Astrocyte (in vitro differentiated cells and primary cell): ENCODE measurements around the gene HSPB2. TPM values are rescaled to one million over a fixed set of nuclear protein-coding genes. Genes with fewer than 3 reads are reported as not detected.

Experiments
- DNase-seq: peaks from one replicate; pipeline ENCODE4 v3.0.0-alpha.2; 2010; ENCODE audit warnings: low read depth
- FAIRE-seq: peaks from 2 replicates; lab custom pipeline; 2011; peaks lifted over from hg19 to GRCh38; lab: Jason Lieb, UNC
- H2AFZ ChIP-seq: 2 replicates; pipeline ENCODE4 v1.6.0; 2012; ENCODE audit warnings: low read depth, low read length, inconsistent platforms
- H3K27ac ChIP-seq: 2 replicates; pipeline ENCODE4 v1.5.1; 2011; ENCODE audit warnings: low read depth, low read length, inconsistent platforms
- H3K27me3 ChIP-seq: 2 replicates; pipeline ENCODE4 v1.6.0; 2011; ENCODE audit warnings: low read length, inconsistent platforms; ENCODE audit not compliant: insufficient read depth
- H3K36me3 ChIP-seq: 2 replicates; pipeline ENCODE4 v1.5.1; 2011; ENCODE audit warnings: low read length, inconsistent platforms; ENCODE audit not compliant: insufficient read depth
- H3K4me1 ChIP-seq: 2 replicates; pipeline ENCODE4 v1.5.1; 2011; ENCODE audit warnings: low read length, inconsistent platforms; ENCODE audit not compliant: insufficient read depth
- H3K4me2 ChIP-seq: 2 replicates; pipeline ENCODE4 v1.6.0; 2012; ENCODE audit warnings: low read length, inconsistent platforms
- H3K4me3 ChIP-seq: 2 replicates; pipeline ENCODE4 v1.5.1; 2011; ENCODE audit warnings: low read depth, mild to moderate bottlenecking, low read length, inconsistent platforms; ENCODE audit not compliant: insufficient read depth
- H3K79me2 ChIP-seq: 2 replicates; pipeline ENCODE4 v1.6.0; 2012; ENCODE audit warnings: mild to moderate bottlenecking, low read length, inconsistent platforms; ENCODE audit not compliant: insufficient read depth
- H3K9ac ChIP-seq: 2 replicates; pipeline ENCODE4 v1.6.0; 2012; ENCODE audit warnings: mild to moderate bottlenecking, low read length, inconsistent platforms
- H3K9me3 ChIP-seq: 2 replicates; pipeline ENCODE4 v1.5.1; 2012; ENCODE audit warnings: low read depth, mild to moderate bottlenecking, low read length, inconsistent platforms; ENCODE audit not compliant: insufficient read depth
- H4K20me1 ChIP-seq: 2 replicates; pipeline ENCODE4 v1.6.0; 2012; ENCODE audit warnings: low read length, inconsistent platforms; ENCODE audit not compliant: insufficient read depth
- H3K27ac Mint-ChIP-seq: one replicate; pipeline ENCODE4 v1.8.0; 2021; ENCODE audit warnings: mild to moderate bottlenecking, mixed read lengths; ENCODE audit not compliant: unreplicated experiment
- H3K27me3 Mint-ChIP-seq: one replicate; pipeline ENCODE4 v1.8.0; 2021; ENCODE audit warnings: low read depth, mixed read lengths; ENCODE audit not compliant: unreplicated experiment
- H3K36me3 Mint-ChIP-seq: one replicate; pipeline ENCODE4 v1.8.0; 2021; ENCODE audit warnings: low read depth, mixed read lengths; ENCODE audit not compliant: unreplicated experiment
- H3K4me1 Mint-ChIP-seq: one replicate; pipeline ENCODE4 v1.8.0; 2021; ENCODE audit warnings: low read depth, mixed read lengths; ENCODE audit not compliant: unreplicated experiment
- H3K4me3 Mint-ChIP-seq: one replicate; pipeline ENCODE4 v1.8.0; 2021; ENCODE audit warnings: mild to moderate bottlenecking, moderate library complexity, mixed read lengths; ENCODE audit not compliant: unreplicated experiment
- H3K9me3 Mint-ChIP-seq: one replicate; pipeline ENCODE4 v1.8.0; 2021; ENCODE audit warnings: mild to moderate bottlenecking, mixed read lengths; ENCODE audit not compliant: unreplicated experiment
- EZH2 ChIP-seq: IDR thresholded peaks from 2 replicates; pipeline ENCODE4 v1.6.1; 2012; ENCODE audit warnings: mild to moderate bottlenecking, low read length, inconsistent platforms; ENCODE audit not compliant: insufficient read depth
- total RNA-seq: library from RNA; stranded (reverse); gene quantifications from 2 replicates; pipeline ENCODE4 v1.2.1, GENCODE V29; 2021
- TF ChIP-seq, protein P1 (sequence below): IDR thresholded peaks from 2 replicates; pipeline ENCODE4 v1.5.1; 2011; ENCODE audit warnings: low read depth, mild to moderate bottlenecking, inconsistent platforms, low read length, moderate library complexity; ENCODE audit not compliant: insufficient read depth

The HSPB2 gene
- total RNA-seq, 1 donor from 2014 or later: not detected

DNA sequence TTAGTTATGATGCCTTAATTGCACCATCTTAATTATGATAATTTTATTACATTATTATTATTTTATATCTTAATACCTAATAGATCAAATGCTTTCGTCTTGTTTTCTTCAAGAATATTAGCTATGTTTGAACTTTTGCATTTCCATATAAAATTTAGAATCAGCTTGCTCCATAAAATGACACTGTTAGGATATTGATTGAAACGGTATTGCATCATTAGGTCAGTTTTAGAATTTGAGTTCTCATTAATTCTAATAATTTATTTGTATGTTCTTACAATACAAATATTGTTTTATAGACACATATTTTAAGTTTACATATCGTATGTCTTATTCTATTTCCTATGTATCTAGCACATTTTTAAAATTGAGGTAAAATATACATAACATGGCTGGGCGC, 26.5 kb upstream of the HSPB2 start:
- Histone ChIP-seq H3K9ac (no peak overlapping the region), H2AFZ (no peak overlapping the region), H3K36me3 (no peaks in the 10 kb centered on the region), H3K27ac (no peak overlapping the region), H3K79me2 (no peaks in the 10 kb centered on the region), H3K4me3 (no peak overlapping the region), H3K4me1 (no peaks in the 10 kb centered on the region), H3K27me3 (no peaks in the 10 kb centered on the region), H3K4me2 (no peak overlapping the region), H3K9me3 (no peaks in the 10 kb centered on the region), H4K20me1 (no peaks in the 10 kb centered on the region)
- FAIRE-seq (no peak), DNase-seq (no peak)
- Mint-ChIP-seq H3K36me3 (no peaks in the 10 kb centered on the region), H3K27me3 (no peaks in the 10 kb centered on the region), H3K4me1 (no peaks in the 10 kb centered on the region), H3K9me3 (no peaks in the 10 kb centered on the region), H3K4me3 (no peak overlapping the region), H3K27ac (no peak overlapping the region)
- TF ChIP-seq EZH2: no peak
- TF ChIP-seq, protein P1, sequence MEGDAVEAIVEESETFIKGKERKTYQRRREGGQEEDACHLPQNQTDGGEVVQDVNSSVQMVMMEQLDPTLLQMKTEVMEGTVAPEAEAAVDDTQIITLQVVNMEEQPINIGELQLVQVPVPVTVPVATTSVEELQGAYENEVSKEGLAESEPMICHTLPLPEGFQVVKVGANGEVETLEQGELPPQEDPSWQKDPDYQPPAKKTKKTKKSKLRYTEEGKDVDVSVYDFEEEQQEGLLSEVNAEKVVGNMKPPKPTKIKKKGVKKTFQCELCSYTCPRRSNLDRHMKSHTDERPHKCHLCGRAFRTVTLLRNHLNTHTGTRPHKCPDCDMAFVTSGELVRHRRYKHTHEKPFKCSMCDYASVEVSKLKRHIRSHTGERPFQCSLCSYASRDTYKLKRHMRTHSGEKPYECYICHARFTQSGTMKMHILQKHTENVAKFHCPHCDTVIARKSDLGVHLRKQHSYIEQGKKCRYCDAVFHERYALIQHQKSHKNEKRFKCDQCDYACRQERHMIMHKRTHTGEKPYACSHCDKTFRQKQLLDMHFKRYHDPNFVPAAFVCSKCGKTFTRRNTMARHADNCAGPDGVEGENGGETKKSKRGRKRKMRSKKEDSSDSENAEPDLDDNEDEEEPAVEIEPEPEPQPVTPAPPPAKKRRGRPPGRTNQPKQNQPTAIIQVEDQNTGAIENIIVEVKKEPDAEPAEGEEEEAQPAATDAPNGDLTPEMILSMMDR: no peak

DNA sequence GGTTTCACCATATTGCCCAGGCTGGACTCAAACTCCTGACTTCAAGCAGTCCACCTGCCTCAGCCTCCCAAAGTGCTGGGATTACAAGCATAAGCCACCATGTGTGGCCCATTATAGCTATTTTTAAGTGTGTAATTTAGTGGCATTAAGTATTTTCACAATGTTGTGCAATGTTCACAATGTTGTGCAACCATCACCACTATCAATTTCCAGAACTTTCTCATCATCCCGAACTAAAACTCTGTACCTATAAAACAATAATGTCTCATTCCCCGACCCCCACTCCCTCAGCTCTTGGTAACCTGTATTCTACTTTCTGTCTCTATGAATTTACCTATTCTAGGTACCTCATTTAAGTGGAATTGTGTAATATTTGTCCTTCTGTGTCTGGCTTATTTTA, 25.7 kb upstream of the HSPB2 start:
- FAIRE-seq: no peak

DNA sequence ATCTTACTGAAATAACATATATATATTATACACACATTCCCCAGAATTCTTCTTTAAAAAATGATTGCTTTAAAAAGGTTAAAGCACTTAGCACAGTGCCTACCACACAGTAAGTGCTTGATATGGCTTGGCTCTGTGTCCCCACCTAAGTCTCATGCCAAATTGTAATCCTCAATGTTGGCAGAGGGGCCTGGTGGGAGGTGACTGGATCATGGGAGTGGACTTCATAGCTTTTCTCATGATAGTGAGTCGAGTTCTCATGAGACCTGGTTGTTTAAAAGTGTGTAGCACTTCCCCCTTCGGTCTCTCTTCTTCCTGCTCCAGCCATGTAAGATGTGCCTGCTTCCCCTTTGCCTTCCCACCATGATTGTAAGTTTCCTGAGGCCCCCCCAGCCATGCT, 7.1 kb upstream of the HSPB2 start:
- H3K4me1 Mint-ChIP-seq: no peaks in the 10 kb centered on the region
- TF ChIP-seq, protein P1: no peak
- TF ChIP-seq EZH2: no peak
- Histone ChIP-seq H3K27me3 (peaks cover 5% of the 10 kb centered on the region), H3K79me2 (no peaks in the 10 kb centered on the region), H3K4me3 (no peak overlapping the region), H3K36me3 (no peaks in the 10 kb centered on the region), H3K4me1 (no peaks in the 10 kb centered on the region), H3K9me3 (no peaks in the 10 kb centered on the region), H3K9ac (no peak overlapping the region), H2AFZ (no peak overlapping the region), H3K4me2 (no peak overlapping the region), H4K20me1 (no peaks in the 10 kb centered on the region), H3K27ac (no peak overlapping the region)
- FAIRE-seq (no peak), DNase-seq (no peak)
- no peak overlapping the region for H3K27ac Mint-ChIP-seq
- H3K36me3 Mint-ChIP-seq: no peaks in the 10 kb centered on the region
- H3K27me3 Mint-ChIP-seq: no peaks in the 10 kb centered on the region
- no peaks in the 10 kb centered on the region for H3K9me3 Mint-ChIP-seq
- H3K4me3 Mint-ChIP-seq: no peak overlapping the region

More for the DNA sequence above, 25.7 kb upstream of the HSPB2 start:
- Mint-ChIP-seq H3K27me3 (no peaks in the 10 kb centered on the region), H3K36me3 (no peaks in the 10 kb centered on the region), H3K27ac (no peak overlapping the region), H3K9me3 (no peaks in the 10 kb centered on the region), H3K4me1 (no peaks in the 10 kb centered on the region), H3K4me3 (no peak overlapping the region)
- Histone ChIP-seq H3K9ac (no peak overlapping the region), H3K9me3 (no peaks in the 10 kb centered on the region), H3K27me3 (no peaks in the 10 kb centered on the region), H4K20me1 (no peaks in the 10 kb centered on the region), H3K36me3 (no peaks in the 10 kb centered on the region), H3K79me2 (no peaks in the 10 kb centered on the region), H3K27ac (no peak overlapping the region), H3K4me1 (no peaks in the 10 kb centered on the region), H3K4me2 (no peak overlapping the region), H3K4me3 (no peak overlapping the region), H2AFZ (no peak overlapping the region)
- DNase-seq: no peak
- TF ChIP-seq EZH2: no peak
- TF ChIP-seq, protein P1: no peak
